ENCODE results near the gene CRYBG1. TPM values are rescaled to one million over a fixed set of nuclear protein-coding genes. Genes with fewer than 3 reads are reported as not detected.

Gene CRYBG1
- polyA plus RNA-seq, 1 donor (not counting 4 experiments of a cell fraction or from before 2014, with no cell fraction given): 54.7 TPM

- TF ChIP-seq EZH2 (IDR thresholded peaks at IDR 0.05; ENCODE audit: low read length) (no peak), CTCF (optimal IDR thresholded peaks at IDR 0.05 in 1 of 3, IDR thresholded peaks at IDR 0.05 in 1 of 3, conservative IDR thresholded peaks at IDR 0.05 in 1 of 3; ENCODE audit: extremely low read depth in 1 of 3, insufficient read depth in 2 of 3, low read length in 3 of 3) (no peak)
- Histone ChIP-seq H3K4me3 (ENCODE audit: control insufficient read depth in 2 of 3, extremely low read depth in 1 of 3, insufficient read depth in 2 of 3, low read depth in 1 of 3, low read length in 3 of 3) (no peak overlapping the region), H3K4me1 (ENCODE audit: control insufficient read depth, extremely low read depth, insufficient read depth, low read length) (peaks cover 33% of the 10 kb centered on the region), H3K36me3 (ENCODE audit: control insufficient read depth in 2 of 2, extremely low read depth in 1 of 2, insufficient read depth in 2 of 2, low read length in 2 of 2) (peaks cover 16 to 43% of the 10 kb centered on the region in 2 experiments), H4K20me1 (ENCODE audit: control insufficient read depth, extremely low read depth, insufficient read depth, low read length) (no peaks in the 10 kb centered on the region), H3K4me2 (ENCODE audit: control insufficient read depth, extremely low read depth, insufficient read depth, low read depth, low read length) (no peak overlapping the region), H3K27ac (ENCODE audit: control insufficient read depth, insufficient read depth, low read length) (peak overlapping the region; percentile 32), H3K9ac (ENCODE audit: control insufficient read depth, extremely low read depth, insufficient read depth, low read length) (no peak overlapping the region), H3K9me3 (ENCODE audit: control insufficient read depth, low read depth, low read length) (no peaks in the 10 kb centered on the region), H2AFZ (ENCODE audit: control insufficient read depth, low read length) (no peak overlapping the region), H3K9me1 (ENCODE audit: control insufficient read depth, extremely low read depth, insufficient read depth, low read length) (no peaks in the 10 kb centered on the region), H3K79me2 (ENCODE audit: control insufficient read depth, insufficient read depth, low read length) (peaks cover 16% of the 10 kb centered on the region), H3K27me3 (ENCODE audit: control insufficient read depth, extremely low read depth, insufficient read depth, low read length) (no peaks in the 10 kb centered on the region)
- DNase-seq (ENCODE audit: low read depth, low spot score) (no peak), FAIRE-seq (no peak)
- dilution Hi-C loops (cut with MboI; ENCODE audit: extremely low pct_ligation_motif_present, low sequenced_read_pairs): no loop called here
Measured at GRCh38 chr6:106549521-106549920, 189.0 kb downstream of the CRYBG1 start.

- Histone ChIP-seq H3K4me2 (ENCODE audit: control insufficient read depth, extremely low read depth, insufficient read depth, low read depth, low read length) (no peak overlapping the region), H3K36me3 (ENCODE audit: control insufficient read depth in 2 of 2, extremely low read depth in 1 of 2, insufficient read depth in 2 of 2, low read length in 2 of 2) (peaks cover 20 to 44% of the 10 kb centered on the region in 2 experiments), H3K9me3 (ENCODE audit: control insufficient read depth, low read depth, low read length) (no peaks in the 10 kb centered on the region), H3K9me1 (ENCODE audit: control insufficient read depth, extremely low read depth, insufficient read depth, low read length) (no peaks in the 10 kb centered on the region), H3K79me2 (ENCODE audit: control insufficient read depth, insufficient read depth, low read length) (peaks cover 16% of the 10 kb centered on the region), H3K27me3 (ENCODE audit: control insufficient read depth, extremely low read depth, insufficient read depth, low read length) (no peaks in the 10 kb centered on the region), H4K20me1 (ENCODE audit: control insufficient read depth, extremely low read depth, insufficient read depth, low read length) (no peaks in the 10 kb centered on the region), H3K27ac (ENCODE audit: control insufficient read depth, insufficient read depth, low read length) (no peak overlapping the region), H2AFZ (ENCODE audit: control insufficient read depth, low read length) (no peak overlapping the region), H3K4me1 (ENCODE audit: control insufficient read depth, extremely low read depth, insufficient read depth, low read length) (peaks cover 24% of the 10 kb centered on the region), H3K9ac (ENCODE audit: control insufficient read depth, extremely low read depth, insufficient read depth, low read length) (no peak overlapping the region), H3K4me3 (ENCODE audit: control insufficient read depth in 2 of 3, extremely low read depth in 1 of 3, insufficient read depth in 2 of 3, low read depth in 1 of 3, low read length in 3 of 3) (no peak overlapping the region)
- no peak for DNase-seq (ENCODE audit: low read depth, low spot score)
- FAIRE-seq: no peak
- no peak for TF ChIP-seq EZH2 (IDR thresholded peaks at IDR 0.05; ENCODE audit: low read length)
- dilution Hi-C loops (cut with MboI; ENCODE audit: extremely low pct_ligation_motif_present, low sequenced_read_pairs): no loop called here
Measured at GRCh38 chr6:106551155-106551554, 190.6 kb downstream of the CRYBG1 start.

- Histone ChIP-seq H3K9me3 (ENCODE audit: control insufficient read depth, low read depth, low read length) (no peaks in the 10 kb centered on the region), H3K9ac (ENCODE audit: control insufficient read depth, extremely low read depth, insufficient read depth, low read length) (no peak overlapping the region), H3K4me1 (ENCODE audit: control insufficient read depth, extremely low read depth, insufficient read depth, low read length) (peaks cover under 1% of the 10 kb centered on the region), H3K79me2 (ENCODE audit: control insufficient read depth, insufficient read depth, low read length) (peaks cover 16% of the 10 kb centered on the region), H3K27ac (ENCODE audit: control insufficient read depth, insufficient read depth, low read length) (no peak overlapping the region), H3K9me1 (ENCODE audit: control insufficient read depth, extremely low read depth, insufficient read depth, low read length) (no peaks in the 10 kb centered on the region), H3K4me2 (ENCODE audit: control insufficient read depth, extremely low read depth, insufficient read depth, low read depth, low read length) (no peak overlapping the region), H2AFZ (ENCODE audit: control insufficient read depth, low read length) (no peak overlapping the region), H3K36me3 (ENCODE audit: control insufficient read depth in 2 of 2, extremely low read depth in 1 of 2, insufficient read depth in 2 of 2, low read length in 2 of 2) (peaks cover 20 to 46% of the 10 kb centered on the region in 2 experiments), H4K20me1 (ENCODE audit: control insufficient read depth, extremely low read depth, insufficient read depth, low read length) (no peaks in the 10 kb centered on the region), H3K27me3 (ENCODE audit: control insufficient read depth, extremely low read depth, insufficient read depth, low read length) (no peaks in the 10 kb centered on the region), H3K4me3 (ENCODE audit: control insufficient read depth in 2 of 3, extremely low read depth in 1 of 3, insufficient read depth in 2 of 3, low read depth in 1 of 3, low read length in 3 of 3) (no peak overlapping the region)
- TF ChIP-seq EZH2 (IDR thresholded peaks at IDR 0.05; ENCODE audit: low read length) (no peak), CTCF (optimal IDR thresholded peaks at IDR 0.05 in 1 of 3, IDR thresholded peaks at IDR 0.05 in 1 of 3, conservative IDR thresholded peaks at IDR 0.05 in 1 of 3; ENCODE audit: extremely low read depth in 1 of 3, insufficient read depth in 2 of 3, low read length in 3 of 3) (no peak)
- dilution Hi-C loops (cut with MboI; ENCODE audit: extremely low pct_ligation_motif_present, low sequenced_read_pairs): no loop called here
- DNase-seq (ENCODE audit: low read depth, low spot score) (no peak), FAIRE-seq (no peak)
Measured at GRCh38 chr6:106553440-106553839, 192.9 kb downstream of the CRYBG1 start.
